Calu3 (cell line): Measurements from ENCODE around the gene AP5B1. TPM values are rescaled to one million over a fixed set of nuclear protein-coding genes. Genes with fewer than 3 reads are reported as not detected.

ENCODE experiments used
- BruUV-seq: library from RNA; stranded (reverse); fragments of 400-500 nt; replicated peaks from 2 replicates; lab custom pipeline; 2021; lab: Mats Ljungman, UMichigan
- CTCF ChIA-PET: fragments of 300-600 bp; sonication (Branson Sonifier 250); formaldehyde crosslinking; loops from one replicate; lab custom pipeline; 2022; ENCODE audit warnings: antibody characterized with exemption; lab: Charles Lee
- DNase-seq: peaks from one replicate; pipeline ENCODE4 v3.0.0; 2022
- H3K27ac Mint-ChIP-seq: one replicate; pipeline ENCODE4 v1.8.0; 2022; ENCODE audit warnings: mixed read lengths; ENCODE audit not compliant: unreplicated experiment
- H3K27me3 Mint-ChIP-seq: one replicate; pipeline ENCODE4 v1.8.0; 2022; ENCODE audit warnings: mixed read lengths; ENCODE audit not compliant: unreplicated experiment
- H3K36me3 Mint-ChIP-seq: one replicate; pipeline ENCODE4 v1.8.0; 2022; ENCODE audit warnings: mild to moderate bottlenecking, moderate library complexity, mixed read lengths; ENCODE audit not compliant: insufficient read depth, unreplicated experiment
- H3K4me1 Mint-ChIP-seq: one replicate; pipeline ENCODE4 v1.8.0; 2022; ENCODE audit warnings: mild to moderate bottlenecking, low read depth, mixed read lengths; ENCODE audit not compliant: unreplicated experiment
- H3K4me3 Mint-ChIP-seq: one replicate; pipeline ENCODE4 v1.8.0; 2022; ENCODE audit warnings: mild to moderate bottlenecking, low read depth, moderate library complexity, mixed read lengths; ENCODE audit not compliant: unreplicated experiment
- H3K9me3 Mint-ChIP-seq: one replicate; pipeline ENCODE4 v1.8.0; 2022; ENCODE audit warnings: low read depth, mixed read lengths; ENCODE audit not compliant: unreplicated experiment
- CTCF ChIP-seq: fragments of 200-600 bp; IDR thresholded peaks from one replicate; pipeline ENCODE4 v1.8.0; 2022; ENCODE audit warnings: antibody characterized with exemption; ENCODE audit not compliant: unreplicated experiment
- intact Hi-C: fragments of 100-400 bp; cut with micrococcal nuclease; formaldehyde crosslinking; loops from one replicate; pipeline ENCODE4 v1.10.0; 2022; ENCODE audit not compliant: unreplicated experiment
- total RNA-seq: library from RNA; stranded (reverse); gene quantifications from 2 replicates; pipeline ENCODE4 v1.2.3, GENCODE V29; 2022

Gene AP5B1
- total RNA-seq, 1 experiment from 2014 or later: 18.5 TPM

GRCh38 chr11:65793144-65793581, 12.4 kb upstream of the AP5B1 start:
- Mint-ChIP-seq H3K4me3 (peak overlapping the region; percentile 61), H3K36me3 (peaks cover 55% of the 10 kb centered on the region), H3K9me3 (no peaks in the 10 kb centered on the region), H3K27ac (peak overlapping the region; percentile 64), H3K27me3 (no peaks in the 10 kb centered on the region), H3K4me1 (peaks cover 37% of the 10 kb centered on the region)
- no peak for TF ChIP-seq CTCF
- peak; percentile 76 for DNase-seq
- BruUV-seq: no TSS peak
- intact Hi-C loops: no loop called here
- CTCF ChIA-PET: interaction anchor here (1.1 to 2.0 kb wide), 3 partner anchors 13 to 95 kb away, joined by 3 to 13 read pairs (median 4); partner anchors contain the start of genes AP5B1, FIBP and KAT5

GRCh38 chr11:65792456-65792855, 11.7 kb upstream of the AP5B1 start:
- no peaks in the 10 kb centered on the region for H3K9me3 Mint-ChIP-seq
- peak overlapping the region; percentile 61 for H3K4me3 Mint-ChIP-seq
- H3K36me3 Mint-ChIP-seq: peaks cover 62% of the 10 kb centered on the region
- no TSS peak for BruUV-seq
- CTCF ChIA-PET: interaction anchor here (0.9 to 2.0 kb wide), 5 partner anchors 9 to 96 kb away, joined by 3 to 13 read pairs (median 5); partner anchors contain the start of genes AP5B1, FIBP, KAT5 and RNASEH2C
- no peak for TF ChIP-seq CTCF
- peaks cover 37% of the 10 kb centered on the region for H3K4me1 Mint-ChIP-seq
- peak overlapping the region; percentile 64 for H3K27ac Mint-ChIP-seq
- no peaks in the 10 kb centered on the region for H3K27me3 Mint-ChIP-seq
- intact Hi-C loops: no loop called here
- peak; percentile 50 for DNase-seq

DNA sequence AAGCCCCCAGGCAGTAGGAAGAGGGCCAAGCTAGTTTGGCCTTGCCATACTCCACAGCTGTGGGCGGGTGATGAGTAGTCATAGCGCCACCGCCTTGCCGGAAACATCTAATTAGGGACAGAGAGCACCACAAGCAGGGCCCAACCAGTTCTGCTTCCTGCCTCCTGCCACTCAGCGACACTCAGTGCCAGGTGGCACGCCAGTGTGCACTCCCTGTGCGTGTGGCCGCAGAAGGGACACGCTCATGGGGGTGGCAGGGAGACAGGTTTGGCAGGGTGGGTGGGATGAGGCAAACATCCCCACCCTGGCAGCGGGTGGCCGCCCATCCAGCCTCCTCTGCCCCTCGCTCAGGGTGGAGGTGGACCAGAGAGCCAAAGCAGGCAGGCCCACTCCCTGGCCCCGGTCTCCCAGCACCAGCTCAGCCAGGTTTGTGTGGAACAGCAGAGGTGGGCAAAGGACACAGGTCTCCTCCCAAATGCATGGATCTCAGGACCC, 11.0 kb upstream of the AP5B1 start:
- Mint-ChIP-seq H3K36me3 (peaks cover 69% of the 10 kb centered on the region), H3K4me1 (peaks cover 37% of the 10 kb centered on the region), H3K4me3 (peak overlapping the region; percentile 61), H3K27me3 (no peaks in the 10 kb centered on the region), H3K9me3 (no peaks in the 10 kb centered on the region), H3K27ac (peak overlapping the region; percentile 64)
- intact Hi-C loops: no loop called here
- TF ChIP-seq CTCF: no peak
- CTCF ChIA-PET: interaction anchor here (0.9 to 2.0 kb wide), 3 partner anchors 8 to 71 kb away, joined by 5 to 13 read pairs (median 5); partner anchors contain the start of genes AP5B1 and RNASEH2C
- DNase-seq: peak; percentile 76
- BruUV-seq: no TSS peak

DNA sequence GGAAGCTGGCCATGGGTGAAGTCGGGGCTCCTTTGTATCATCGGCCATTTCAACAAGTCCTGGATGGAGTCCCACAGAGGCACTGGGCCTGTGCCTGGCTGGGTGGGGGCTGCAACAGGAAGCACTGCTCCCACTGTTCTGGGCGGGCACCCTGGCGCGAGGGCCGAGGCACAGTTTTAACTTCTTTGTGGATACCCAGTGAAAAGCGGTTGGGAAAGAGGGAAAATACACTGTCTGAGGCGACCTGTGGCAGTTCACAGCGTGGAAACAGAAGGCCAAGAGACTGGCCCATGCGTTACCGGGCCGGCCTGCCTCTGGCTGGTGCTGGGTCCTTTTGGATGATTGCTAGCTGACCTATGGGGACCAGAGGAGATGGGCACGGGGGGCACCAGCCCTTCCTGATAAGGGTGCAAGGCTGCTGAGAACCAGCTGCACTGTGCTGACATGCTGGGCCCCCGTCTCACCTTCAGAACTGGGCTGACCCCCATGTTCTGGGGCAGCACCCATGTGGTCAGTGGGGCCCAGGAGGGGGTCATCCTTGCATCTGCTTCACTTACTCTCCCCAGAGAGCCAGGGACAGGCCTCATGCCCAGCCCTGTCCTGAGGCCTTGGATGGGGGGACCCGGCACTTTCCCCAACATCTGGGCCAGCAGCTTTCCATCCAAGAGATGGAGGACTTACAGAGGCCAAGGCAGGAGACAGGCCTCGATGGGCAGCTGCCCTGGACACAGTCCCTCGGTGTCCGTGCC, 10.3 kb upstream of the AP5B1 start:
- no peak for DNase-seq
- H3K9me3 Mint-ChIP-seq: no peaks in the 10 kb centered on the region
- H3K4me3 Mint-ChIP-seq: peak overlapping the region; percentile 61
- H3K4me1 Mint-ChIP-seq: peaks cover 37% of the 10 kb centered on the region
- no peak for TF ChIP-seq CTCF
- H3K27ac Mint-ChIP-seq: peak overlapping the region; percentile 12
- peaks cover 69% of the 10 kb centered on the region for H3K36me3 Mint-ChIP-seq
- H3K27me3 Mint-ChIP-seq: no peaks in the 10 kb centered on the region
- BruUV-seq: no TSS peak
- CTCF ChIA-PET: interaction anchor here (1.3 to 2.0 kb wide), 3 partner anchors 11 to 71 kb away, joined by 3 to 13 read pairs (median 5); partner anchors contain the start of genes AP5B1 and RNASEH2C
- intact Hi-C loops: no loop called here
